Rectal smooth muscle tissue (tissue), 1 donor: ENCODE measurements around the gene PRSS21.
A peak's percentile ranks its signal among the peaks of the same experiment; 100 is the strongest.

ENCODE experiments used
- H3K27ac ChIP-seq: one replicate; pipeline ENCODE4 v1.7.0; 2013; ENCODE audit warnings: low read depth, low read length, inconsistent platforms
- H3K27me3 ChIP-seq: one replicate; pipeline ENCODE4 v1.7.0; 2013; ENCODE audit warnings: low read length; ENCODE audit not compliant: control insufficient read depth, insufficient read depth
- H3K36me3 ChIP-seq: one replicate; pipeline ENCODE4 v1.7.0; 2013; ENCODE audit warnings: low read length; ENCODE audit not compliant: control insufficient read depth, insufficient read depth
- H3K4me1 ChIP-seq: one replicate; pipeline ENCODE4 v1.7.0; 2013; ENCODE audit warnings: low read length; ENCODE audit not compliant: control insufficient read depth, insufficient read depth
- H3K4me3 ChIP-seq: one replicate; pipeline ENCODE4 v1.7.0; 2013; ENCODE audit warnings: low read length
- H3K9ac ChIP-seq: one replicate; pipeline ENCODE4 v1.7.0; 2013; ENCODE audit warnings: low read length

Gene PRSS21

GRCh38 chr16:2860826-2861567, 44.0 kb downstream of the PRSS21 start:
- H3K27me3 ChIP-seq = peaks cover 14% of the 10 kb centered on the region
- no peak overlapping the region for H3K27ac ChIP-seq
- H3K4me1 ChIP-seq = no peaks in the 10 kb centered on the region
- no peak overlapping the region for H3K4me3 ChIP-seq
- no peaks in the 10 kb centered on the region for H3K36me3 ChIP-seq
- no peak overlapping the region for H3K9ac ChIP-seq

- Histone ChIP-seq H3K4me1 (no peaks in the 10 kb centered on the region), H3K27ac (no peak overlapping the region), H3K27me3 (no peaks in the 10 kb centered on the region), H3K9ac (no peak overlapping the region), H3K4me3 (no peak overlapping the region), H3K36me3 (no peaks in the 10 kb centered on the region)
These were observed 48.6 kb downstream of the PRSS21 start for GRCh38 chr16:2865651-2866050.

GRCh38 chr16:2866431-2866830, 49.4 kb downstream of the PRSS21 start:
- Histone ChIP-seq H3K27ac (no peak overlapping the region), H3K27me3 (no peaks in the 10 kb centered on the region), H3K4me1 (no peaks in the 10 kb centered on the region), H3K9ac (no peak overlapping the region), H3K4me3 (no peak overlapping the region), H3K36me3 (no peaks in the 10 kb centered on the region)

GRCh38 chr16:2867661-2867986, 50.6 kb downstream of the PRSS21 start:
- Histone ChIP-seq H3K27me3 (no peaks in the 10 kb centered on the region), H3K4me3 (peak overlapping the region; percentile 60), H3K9ac (peak overlapping the region; percentile 19), H3K36me3 (no peaks in the 10 kb centered on the region), H3K27ac (peak overlapping the region; percentile 96), H3K4me1 (no peaks in the 10 kb centered on the region)

GRCh38 chr16:2867987-2868789, 51.2 kb downstream of the PRSS21 start:
- no peaks in the 10 kb centered on the region for H3K4me1 ChIP-seq
- no peaks in the 10 kb centered on the region for H3K27me3 ChIP-seq
- H3K36me3 ChIP-seq = no peaks in the 10 kb centered on the region
- H3K4me3 ChIP-seq = peak overlapping the region; percentile 60
- H3K27ac ChIP-seq = peak overlapping the region; percentile 96
- peak overlapping the region; percentile 51 for H3K9ac ChIP-seq
